Stimulated activated CD4-positive, alpha-beta T cell treated with anti-CD3 and anti-CD28 coated beads, Interleukin-2, amount 100 ng/mL, for 24 hours (primary cell): ENCODE measurements around the gene CD47.

ENCODE experiments used
- DNase-seq, 2 donors: peaks; one replicate each; pipeline ENCODE4 v3.0.0-alpha.2; 2020

Gene CD47

DNA sequence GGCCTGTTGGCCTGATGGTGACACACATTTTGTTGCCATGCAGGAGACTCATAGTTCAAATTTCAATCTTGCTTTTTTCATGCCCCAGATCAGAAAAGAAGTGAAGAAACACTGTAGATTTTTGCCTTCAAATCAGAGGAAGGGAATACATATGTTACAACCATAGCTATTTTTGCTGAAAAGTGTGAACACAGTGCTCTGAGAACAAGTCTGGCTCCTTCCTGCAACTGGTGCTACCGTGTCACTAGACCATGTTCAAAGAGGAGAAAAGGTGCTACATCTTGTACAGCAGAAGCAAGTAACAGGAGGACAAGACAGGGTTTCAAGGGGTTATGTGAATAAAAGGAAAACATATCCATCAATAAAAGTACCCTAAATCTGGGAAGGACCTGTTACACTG, 44.6 kb downstream of the CD47 start:
- DNase-seq = no peak

DNA sequence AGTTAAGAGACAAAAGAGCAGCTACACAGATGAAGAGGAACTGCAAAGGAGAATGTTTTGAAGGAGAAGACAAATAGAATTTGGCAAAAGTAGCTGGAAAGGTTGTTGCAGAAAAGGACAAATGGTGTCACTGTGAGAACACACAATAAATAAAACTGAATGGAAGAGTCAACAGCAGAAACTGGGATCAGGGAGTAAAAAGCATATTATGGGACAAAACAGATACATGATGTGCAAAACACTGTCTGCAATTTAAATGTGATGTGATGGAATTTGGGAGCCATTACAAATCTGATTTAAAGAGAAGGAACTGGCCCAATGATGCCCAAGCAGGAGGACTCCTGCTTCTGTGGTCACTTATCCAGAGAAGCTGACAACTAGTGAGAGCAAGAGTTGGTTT, 46.1 kb downstream of the CD47 start:
- DNase-seq = no peak

DNA sequence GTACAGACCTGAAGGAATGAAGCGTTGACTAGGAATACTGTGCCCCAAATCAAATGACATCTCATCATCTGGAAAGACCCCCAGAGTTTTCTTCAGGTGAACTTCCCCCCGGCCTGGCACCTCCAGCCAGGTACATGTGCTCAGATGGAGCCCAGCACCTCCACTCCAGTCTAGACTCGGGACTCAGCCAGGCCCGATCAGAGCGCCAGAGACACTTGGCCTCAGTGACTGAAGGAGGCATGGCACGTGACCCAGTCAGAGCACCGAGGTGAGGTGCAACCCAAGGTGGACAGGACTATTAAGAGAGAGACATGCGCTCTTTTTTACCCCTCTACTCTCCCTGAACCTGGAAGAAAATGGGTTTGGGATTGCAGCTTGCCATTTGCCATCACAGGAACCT, 48.5 kb downstream of the CD47 start:
- no peak for DNase-seq

DNA sequence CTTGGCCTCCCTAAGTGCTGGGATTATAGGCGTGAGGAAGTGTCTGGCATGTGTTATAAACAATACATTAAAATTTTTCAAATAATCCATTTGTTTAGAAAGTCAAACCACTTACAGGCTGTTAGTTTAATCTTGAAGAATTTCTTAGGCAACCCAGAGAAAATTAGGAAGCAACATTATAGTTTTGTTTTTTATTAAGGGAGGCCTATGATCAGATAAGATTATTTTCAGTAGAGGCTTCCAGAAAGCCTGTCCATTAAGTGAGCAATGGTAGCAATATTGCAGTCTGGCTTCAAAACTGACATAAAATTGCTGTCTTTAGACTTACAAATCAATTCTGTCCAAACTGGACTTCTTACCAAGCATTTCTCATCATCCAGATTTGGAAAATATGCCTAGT, 49.6 kb downstream of the CD47 start:
- DNase-seq = no peak

DNA sequence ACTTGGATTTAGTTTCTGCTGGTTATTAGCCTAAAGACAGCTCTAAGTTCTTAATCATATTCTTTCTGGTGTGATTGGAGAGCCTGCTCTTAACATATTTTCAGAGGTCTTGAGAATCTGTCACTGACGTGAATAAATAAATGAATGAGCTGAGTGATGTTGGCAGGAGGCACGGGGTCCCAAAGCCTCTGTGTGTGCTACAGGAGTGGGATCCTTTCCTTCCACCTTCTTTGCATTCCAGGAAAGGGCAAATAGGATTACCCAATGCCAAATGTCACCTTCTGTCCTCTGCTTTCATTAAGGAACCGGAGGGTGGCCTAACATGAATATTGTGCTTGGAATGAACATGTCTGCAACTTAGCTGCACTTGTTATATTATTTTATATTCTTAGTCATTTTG, 53.1 kb downstream of the CD47 start:
- no peak for DNase-seq

DNA sequence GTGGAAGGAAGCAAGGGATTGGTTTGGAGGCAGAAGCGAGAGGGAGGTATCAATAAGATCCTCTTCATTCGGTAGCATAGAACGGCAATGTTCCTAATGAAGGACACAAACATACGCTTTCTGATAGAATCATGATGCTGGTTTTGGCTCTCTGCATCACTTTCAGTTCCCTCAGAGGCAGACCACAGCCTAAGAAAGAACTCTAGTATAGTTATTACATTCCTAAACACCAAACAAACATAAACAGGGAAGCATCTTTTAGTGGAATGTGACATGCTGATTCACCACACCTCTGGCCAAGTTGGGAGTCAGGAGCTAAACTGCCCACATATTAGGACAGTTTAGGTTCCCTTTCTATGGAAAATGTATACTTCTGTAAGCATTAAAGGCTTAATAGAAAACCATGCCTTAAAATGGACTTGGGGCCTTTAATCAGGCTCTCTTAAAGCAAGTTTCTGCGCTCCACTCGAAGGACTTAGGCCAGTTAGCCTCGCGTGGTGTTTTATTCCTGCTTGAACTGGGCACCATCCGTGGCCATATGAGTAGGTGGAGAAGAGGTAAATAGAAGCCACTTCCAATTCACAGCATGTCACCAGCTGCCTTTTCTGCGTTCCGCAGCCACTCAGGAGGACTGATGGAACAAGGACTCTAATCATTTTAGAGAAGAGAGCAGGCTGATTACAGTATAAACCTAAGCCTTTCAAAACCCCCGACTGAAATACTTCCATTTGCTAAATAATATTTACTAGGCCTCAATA, 53.7 kb downstream of the CD47 start:
- no peak for DNase-seq

DNA sequence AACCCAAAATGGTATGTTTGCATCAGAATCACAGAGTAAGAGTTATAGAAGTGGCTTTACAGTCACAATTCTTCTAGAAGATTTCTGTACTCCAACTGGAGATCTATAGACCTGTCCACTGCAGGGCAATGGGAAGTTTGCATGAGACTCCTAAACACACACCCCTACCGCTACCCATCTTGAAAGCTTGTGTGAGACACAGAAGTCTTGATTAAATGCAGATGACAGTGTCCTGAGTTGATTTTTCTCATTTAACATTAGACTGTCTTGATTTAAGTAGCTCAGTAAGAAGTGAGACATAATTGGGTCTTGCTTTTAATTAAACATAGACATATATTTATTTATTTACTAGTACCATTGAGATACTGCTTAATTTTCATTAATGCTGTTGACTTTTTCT, 54.4 kb downstream of the CD47 start:
- no peak for DNase-seq

DNA sequence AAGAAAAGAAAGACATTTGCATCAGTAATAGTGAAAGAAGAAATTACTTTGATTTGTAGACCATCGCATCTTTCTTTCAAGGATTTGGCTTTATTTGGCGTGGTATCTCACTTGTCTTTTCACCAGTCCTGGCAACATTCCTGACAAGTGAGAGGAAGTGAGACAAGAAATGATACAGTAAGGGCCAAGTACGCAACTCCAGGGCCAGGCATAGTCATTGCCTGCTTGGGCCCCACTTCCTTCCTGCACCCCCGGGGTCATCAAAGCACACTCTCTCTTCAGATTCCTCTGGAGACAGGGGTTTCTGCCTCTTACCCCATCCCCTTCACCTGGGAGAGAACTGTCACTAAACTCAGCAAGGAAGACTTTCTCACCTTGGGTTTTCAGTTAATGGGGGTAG, 55.1 kb downstream of the CD47 start:
- DNase-seq = no peak

DNA sequence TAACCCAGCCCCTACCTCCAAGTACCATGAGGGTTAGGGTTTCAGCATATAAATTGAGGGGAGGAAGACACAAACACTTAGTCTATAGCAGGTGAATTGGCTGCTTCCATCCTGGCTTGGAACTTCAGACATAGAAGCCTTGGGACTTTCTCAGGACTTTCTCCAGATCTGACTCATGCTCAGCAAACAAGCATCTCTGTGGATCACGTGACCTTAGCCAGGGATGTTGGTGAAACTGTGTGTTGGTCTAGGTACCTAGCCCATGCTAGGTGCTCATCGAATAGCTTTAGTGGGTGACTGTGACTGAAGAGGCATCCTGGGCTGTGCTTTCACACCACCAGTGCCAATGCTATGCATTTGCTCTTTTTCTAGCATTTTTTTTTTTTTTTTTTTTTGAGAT, 58.9 kb downstream of the CD47 start:
- DNase-seq = no peak

DNA sequence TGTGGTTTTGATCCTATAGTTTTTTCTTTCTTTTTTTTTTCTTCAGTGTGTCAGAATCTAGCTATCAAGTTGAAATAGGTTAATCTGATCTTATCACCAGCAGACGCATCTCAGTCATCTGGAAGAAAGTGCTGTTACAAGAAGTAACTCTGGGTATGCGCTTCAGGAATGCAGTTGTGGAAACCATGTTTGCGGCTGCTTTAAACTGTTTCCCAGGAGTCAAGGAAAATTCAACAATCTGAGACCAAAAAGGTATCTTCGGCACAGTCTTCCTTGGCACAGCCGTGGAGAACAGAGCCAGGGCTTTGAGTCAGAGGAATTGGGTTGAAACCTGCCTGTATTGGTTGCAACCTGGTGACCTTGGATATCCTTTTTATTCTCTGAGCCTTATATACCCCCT, 59.9 kb downstream of the CD47 start:
- no peak for DNase-seq

DNA sequence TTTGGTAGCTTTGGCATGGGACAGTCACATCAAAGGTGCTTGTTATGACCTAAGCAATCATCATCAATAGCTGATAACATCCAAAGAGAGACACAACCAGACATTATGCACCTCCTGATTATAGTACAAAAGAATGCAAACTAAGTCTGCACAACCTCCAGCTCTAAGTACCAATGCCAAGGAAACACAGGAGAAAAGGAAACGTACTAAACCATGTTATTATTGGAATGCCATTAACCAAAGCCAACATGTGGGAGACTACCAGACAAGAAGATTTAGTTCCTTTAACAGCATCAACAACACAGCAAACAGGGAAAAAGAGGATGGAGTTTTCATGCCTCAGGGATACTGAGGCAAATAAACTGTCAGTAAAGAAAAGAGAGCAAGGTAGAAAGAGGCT, 61.4 kb downstream of the CD47 start:
- no peak for DNase-seq

DNA sequence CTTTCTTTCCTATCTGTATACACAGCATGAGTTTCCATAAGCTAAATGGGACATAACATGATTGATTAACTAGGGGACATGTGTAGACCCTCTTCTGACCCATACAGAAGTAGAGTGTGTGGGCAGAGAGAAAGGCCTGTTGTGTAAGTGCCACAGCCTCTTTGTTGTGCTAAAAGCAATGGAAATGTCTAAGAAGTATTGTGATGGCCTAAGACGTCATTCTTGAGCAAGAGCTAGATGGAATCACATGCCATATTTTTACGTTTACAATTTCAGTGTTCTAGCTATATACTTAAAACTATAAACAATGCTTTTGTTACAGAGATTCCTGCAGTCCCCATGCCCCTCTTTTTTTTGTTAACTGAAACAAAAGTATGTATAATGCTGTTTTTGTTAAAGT, 61.9 kb downstream of the CD47 start:
- no peak for DNase-seq

DNA sequence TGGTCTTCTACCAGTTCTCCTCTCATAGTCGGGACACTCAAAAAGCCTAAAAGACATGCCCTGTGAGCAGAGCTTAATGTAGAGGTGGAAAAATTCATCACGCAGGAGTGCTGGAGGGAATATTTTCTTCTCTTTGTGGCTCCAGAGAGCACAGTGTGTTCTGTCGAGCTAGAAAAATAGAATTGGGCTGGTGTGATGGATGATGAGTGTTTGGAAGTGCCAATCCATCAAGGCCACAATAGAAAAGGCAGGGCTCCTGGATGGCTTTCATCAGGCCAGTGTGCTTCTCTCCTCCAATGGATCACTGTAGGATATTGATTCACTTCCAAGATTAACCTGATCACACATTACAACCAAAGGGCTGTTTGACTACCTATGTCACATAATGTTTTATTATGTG, 65.7 kb downstream of the CD47 start:
- DNase-seq = no peak

DNA sequence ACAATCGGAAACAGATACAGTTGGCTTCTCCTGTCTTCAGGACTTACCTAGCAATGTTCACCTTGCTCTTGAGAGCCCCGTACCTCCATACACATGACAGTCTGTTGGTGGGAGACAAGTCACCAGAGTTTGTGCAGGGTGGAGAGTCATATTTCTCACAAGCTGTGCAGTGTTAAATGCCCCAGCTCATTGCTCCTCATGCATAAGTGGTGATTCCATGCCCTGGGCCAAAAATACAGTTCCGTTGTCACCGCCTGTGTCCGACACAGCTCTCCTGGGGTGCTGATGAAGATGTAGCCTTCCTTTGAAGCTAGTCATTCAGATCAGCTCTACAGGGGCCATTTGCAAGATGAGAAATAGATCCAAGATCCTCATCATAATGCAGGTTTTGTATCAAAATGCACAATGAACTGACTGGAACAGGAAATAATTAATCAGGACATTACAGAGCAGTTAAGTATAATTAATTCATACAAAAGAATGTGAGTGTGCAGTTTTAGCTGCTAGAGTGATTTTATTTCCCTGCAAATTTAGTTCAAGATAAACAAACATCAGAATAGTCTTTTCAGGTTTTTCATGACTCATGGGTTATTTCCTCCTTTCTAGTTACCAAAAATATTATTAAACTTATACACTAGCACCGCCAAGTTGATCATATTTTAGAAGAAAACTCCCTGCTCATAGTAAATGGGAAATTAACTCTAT, 66.5 kb downstream of the CD47 start:
- no peak for DNase-seq

DNA sequence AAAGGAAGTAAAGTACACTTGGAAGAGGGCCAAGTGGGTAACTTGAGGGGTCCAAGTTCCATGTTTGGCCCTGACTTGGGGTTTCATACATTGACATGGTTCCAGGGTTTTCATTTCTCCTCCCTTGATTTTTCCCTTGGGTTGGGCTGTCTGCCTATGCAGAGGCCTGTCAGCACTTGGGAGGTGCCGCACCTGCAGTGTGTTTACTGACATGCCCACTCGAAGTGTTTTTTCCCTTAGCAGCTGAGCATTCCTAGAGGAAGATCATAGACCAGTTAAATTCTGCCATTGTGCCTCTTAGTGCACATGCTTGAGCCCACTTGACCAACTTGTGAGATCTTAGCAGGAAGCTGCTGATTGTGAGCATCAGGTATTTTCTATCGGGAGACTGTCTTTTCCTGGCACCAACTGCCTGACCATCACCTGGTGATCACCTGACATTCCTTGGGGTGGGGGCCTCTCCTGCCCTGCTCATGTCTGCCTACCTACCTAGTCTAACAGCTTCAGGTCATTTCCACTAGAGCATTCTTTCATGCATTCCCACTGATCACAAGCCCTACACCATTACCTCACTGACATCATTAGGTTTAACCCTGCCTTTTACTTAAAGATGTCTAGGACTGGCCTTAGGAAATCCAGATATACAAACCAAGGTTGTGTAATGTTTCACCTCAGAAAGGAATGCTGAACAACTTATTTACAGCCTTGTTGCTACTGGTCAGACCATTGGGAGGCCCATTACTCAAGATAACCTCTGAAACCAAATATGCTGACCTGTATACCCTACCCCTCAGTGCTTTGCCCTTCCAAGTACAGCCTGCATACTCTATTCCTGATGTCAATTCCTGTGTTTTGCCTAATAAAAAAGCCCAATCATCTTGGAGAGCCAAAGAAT, 68.3 kb downstream of the CD47 start:
- no peak for DNase-seq

DNA sequence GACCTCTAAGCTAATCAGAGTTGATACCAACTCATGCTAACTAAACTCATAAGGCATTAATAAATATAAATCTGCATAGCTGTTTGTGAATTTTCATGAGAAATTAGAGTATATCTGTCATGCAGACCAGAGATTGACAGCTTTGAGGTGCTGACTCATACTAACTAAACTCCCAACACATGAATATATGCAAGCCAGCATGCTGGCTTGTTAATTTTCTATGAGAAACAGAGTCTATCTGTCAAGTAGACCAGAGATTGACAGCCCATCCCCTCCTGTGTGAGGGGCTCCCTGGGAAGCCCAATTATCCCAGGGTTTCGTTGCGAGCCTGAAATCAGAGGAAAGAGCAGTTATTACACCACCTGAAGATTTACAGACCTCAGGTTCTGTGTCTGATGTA, 69.3 kb downstream of the CD47 start:
- no peak for DNase-seq

DNA sequence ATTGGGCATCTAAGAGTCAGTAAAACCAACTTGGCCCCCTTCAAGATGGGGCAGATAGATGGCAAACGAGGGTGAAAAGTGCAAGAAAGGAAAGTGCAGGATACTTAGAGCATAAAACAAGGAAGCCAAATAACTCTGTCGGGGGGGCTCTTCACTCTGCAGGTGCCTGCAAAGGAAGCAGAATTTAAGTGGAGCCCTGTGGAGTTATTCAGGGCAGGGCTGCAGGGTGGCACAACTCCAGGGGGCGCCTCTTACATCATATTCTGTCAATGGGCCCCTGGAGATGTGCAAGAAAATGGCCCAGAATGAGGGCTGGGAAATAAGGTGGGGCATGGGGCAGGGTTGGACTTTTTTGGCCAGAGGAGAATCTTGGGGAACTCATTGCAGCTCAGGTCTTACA, 69.7 kb downstream of the CD47 start:
- DNase-seq = no peak

DNA sequence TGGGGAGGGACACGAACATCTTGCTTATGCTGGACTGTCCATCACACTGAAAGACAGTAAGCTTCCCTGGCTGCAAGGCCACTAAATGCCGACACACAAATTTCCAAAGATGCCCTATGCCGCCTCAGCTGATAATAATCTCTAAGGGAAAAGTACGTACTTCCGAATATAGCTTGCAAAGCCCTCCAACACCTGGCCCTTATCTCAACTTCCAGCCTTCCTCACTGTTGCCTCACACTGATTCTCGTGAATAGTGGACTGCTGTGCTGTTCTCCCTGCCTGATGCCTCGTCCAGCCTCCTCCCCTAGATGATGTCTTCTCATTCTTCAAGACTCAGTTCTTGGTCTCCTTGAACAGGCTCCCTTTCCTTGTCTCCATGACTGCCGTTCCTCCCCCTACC, 72.3 kb downstream of the CD47 start:
- no peak for DNase-seq

DNA sequence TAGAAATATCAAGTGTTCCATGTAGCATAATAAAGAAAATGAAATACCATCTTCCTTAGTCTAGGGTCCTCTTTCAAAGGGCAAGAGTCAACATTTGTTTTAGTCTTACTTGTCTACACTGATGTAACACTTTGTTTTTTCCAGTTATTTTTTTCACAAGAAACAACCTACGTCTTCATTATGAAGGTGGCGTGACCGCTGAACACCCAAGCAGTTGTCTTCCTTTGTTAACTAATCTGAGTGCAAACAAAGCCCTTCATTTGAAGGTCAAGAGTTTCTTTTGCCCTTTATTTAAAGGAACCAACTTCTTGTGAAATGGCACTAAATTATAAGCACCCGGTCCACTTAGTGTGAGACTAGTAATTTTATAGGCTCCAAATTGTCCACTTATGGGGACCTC, 73.2 kb downstream of the CD47 start:
- DNase-seq = no peak

DNA sequence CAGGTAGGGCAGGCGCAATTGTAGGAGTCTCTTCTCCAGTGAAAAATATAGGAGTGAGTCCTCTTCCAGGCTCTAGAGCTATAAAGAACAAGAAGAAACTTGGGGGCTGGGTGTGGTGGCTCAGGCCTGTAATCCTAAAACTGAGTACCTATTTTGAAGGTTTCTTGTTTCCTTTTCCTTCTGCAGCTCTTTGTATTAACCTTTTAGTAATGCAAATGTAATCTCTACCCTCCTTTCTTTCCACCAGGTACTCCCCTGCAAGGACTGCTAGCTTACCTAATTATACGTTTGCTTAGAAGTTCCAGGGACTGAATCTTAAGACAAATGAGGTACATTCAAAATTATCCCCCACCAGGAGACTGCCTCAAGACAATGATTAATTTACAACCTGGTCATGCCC, 75.9 kb downstream of the CD47 start:
- no peak for DNase-seq

DNA sequence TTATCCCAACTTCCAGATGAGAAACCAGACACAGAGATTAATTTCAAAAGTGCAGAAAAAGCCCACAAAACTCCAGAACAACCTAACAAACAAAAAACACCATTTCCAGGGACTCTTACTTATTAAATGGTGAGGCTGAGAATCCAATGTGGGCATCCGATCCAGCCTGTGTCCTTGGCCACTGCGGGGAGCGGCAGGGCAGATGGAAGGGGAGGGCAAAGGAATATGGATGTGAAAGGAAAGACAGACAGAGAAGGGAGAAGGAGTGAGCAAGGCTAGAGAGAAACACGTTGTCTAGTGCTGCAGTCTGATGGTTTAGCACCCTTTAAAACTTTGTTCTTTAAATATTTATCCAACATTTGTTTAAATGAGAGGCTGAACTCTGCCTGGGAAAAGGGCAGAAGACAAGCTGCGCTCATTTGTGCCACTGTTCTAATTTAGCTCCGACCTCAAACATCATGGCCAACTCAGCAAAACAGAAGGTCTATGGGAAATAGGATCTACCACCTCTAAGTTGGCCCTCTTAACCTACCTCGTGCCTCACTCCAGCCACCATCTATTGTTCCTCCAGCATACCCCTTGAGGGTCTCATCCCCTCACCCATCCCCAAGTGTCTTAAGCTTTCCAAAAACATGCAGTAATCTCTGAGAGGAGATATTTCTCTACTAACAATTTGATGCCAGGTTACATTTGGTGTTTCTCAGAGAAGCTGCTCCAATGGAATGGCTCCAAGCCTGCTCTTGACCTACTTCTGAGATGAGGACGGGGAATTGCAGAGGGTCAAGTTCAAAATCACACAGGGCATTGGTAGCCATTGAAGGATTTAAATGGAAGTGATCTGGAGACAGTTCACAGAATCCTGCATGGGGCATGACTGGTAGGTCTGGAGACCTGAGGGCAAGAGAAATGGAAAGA, 77.4 kb downstream of the CD47 start:
- no peak for DNase-seq

DNA sequence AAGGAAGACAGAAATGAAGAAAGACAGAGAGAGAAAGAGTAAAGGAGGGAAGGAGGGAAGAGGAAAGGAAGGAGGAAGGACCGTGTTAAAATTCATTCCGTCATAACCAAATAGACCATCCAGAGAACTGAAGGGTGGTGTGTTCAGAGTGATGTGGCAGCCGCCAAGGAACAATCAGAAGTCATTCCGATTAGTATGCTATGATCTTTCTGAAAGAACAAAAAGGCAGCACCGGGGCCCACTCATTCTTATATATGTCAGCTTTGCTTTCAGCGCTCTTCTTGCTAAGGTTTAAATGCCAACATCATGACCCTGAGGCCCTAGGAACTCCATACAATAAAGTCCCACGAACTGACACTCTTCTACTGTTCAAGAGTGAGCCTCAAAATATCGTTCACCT, 78.5 kb downstream of the CD47 start:
- no peak for DNase-seq

DNA sequence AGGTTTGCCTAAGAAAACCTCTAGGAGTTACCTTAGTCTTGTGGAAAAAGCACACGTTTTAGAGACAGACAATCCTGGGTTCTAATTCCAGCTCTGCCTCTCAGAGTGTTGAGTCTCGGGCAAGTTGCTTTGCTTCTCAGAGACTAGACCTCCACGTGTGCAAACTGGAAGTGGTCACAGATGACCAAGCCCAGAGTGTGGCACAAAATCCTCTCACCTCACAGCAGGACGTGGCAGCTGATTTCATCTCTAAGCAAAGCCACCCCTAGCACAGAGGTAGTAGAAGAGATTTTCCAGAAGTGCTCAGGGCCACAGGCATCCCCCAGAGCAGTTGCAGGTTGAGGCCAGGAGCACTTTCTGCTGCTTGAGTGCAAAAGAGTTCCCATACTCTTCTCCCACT, 79.2 kb downstream of the CD47 start:
- no peak for DNase-seq
